Mesothelial cell of epicardium (in vitro differentiated cells): ENCODE measurements around the gene OSBPL5. TPM values are rescaled to one million over a fixed set of nuclear protein-coding genes. Genes with fewer than 3 reads are reported as not detected.
"Not testable (repeated sequence)": the region's sequence is repeated elsewhere in the genome, so short reads cannot be mapped to it uniquely, and the experiment has no call there.

Experiments used
- DNase-seq, 2 experiments: peaks; one replicate each; pipeline ENCODE4 v3.0.0; 2021; ENCODE audit warnings: low spot score in 2 of 2; ENCODE audit not compliant: unreplicated experiment in 2 of 2
- H3K27ac Mint-ChIP-seq: 2 replicates; pipeline ENCODE4 v1.8.0; 2021; ENCODE audit warnings: mixed read lengths
- H3K27me3 Mint-ChIP-seq: 2 replicates; pipeline ENCODE4 v1.8.0; 2021; ENCODE audit warnings: low read depth, mixed read lengths
- H3K36me3 Mint-ChIP-seq: 2 replicates; pipeline ENCODE4 v1.8.0; 2021; ENCODE audit warnings: mixed read lengths
- H3K4me1 Mint-ChIP-seq: 2 replicates; pipeline ENCODE4 v1.8.0; 2021; ENCODE audit warnings: mixed read lengths
- H3K4me3 Mint-ChIP-seq: 2 replicates; pipeline ENCODE4 v1.8.0; 2021; ENCODE audit warnings: mild to moderate bottlenecking, moderate library complexity, mixed read lengths
- H3K9me3 Mint-ChIP-seq: 2 replicates; pipeline ENCODE4 v1.8.0; 2021; ENCODE audit warnings: mixed read lengths
- CTCF ChIP-seq: fragments of 200-600 bp; sonication (generic); IDR thresholded peaks from one replicate; pipeline ENCODE4 v1.5.0; 2021; ENCODE audit warnings: antibody characterized with exemption; ENCODE audit not compliant: unreplicated experiment
- total RNA-seq: library from RNA; stranded (reverse); gene quantifications from 3 replicates; pipeline ENCODE4 v1.2.1, GENCODE V29; 2021

Gene OSBPL5
- total RNA-seq, 1 donor from 2014 or later: 37.1 TPM

DNA sequence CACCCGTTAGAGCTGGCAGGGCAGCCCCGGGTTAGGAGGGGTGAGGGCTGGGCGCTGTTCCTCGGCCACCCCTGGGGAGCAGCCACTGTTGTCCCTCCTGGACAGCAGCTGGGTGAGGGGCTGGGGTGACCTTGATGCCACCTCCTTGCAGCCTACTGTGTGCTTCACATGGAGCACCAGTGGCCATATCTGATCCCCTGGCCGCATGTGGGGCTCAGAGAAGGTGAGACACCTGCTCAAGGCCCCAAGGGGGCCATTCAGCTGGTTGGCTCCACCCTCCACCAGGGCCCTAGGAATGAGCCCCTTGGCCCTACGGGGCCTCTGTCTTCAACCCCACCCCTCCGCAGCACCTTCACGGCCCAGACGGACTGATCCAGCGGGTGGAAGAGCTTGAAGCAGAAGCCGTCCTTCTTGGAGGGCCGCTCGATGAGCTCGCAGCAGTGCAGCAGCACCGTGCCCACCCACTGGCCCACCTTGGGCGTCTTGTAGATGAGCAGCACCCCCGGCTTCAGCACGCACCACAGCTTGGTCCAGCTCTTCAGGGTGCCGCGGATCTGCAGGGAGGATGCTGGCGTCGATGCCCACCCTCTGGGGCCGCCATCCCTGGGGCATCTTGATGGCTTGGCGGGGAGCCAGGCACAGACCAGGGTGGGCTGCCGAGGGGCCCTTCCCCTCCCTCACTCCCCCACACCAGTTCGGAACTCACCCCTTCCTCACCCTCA, 44.9 kb downstream of the OSBPL5 start:
- H3K4me1 Mint-ChIP-seq: no peaks in the 10 kb centered on the region
- H3K4me3 Mint-ChIP-seq: no peak overlapping the region
- peaks cover 17% of the 10 kb centered on the region for H3K9me3 Mint-ChIP-seq
- H3K27ac Mint-ChIP-seq: no peak overlapping the region
- peak in 1 of 2 experiments; percentile 18 for DNase-seq
- no peak for TF ChIP-seq CTCF
- peaks cover 23% of the 10 kb centered on the region for H3K36me3 Mint-ChIP-seq
- no peaks in the 10 kb centered on the region for H3K27me3 Mint-ChIP-seq

- DNase-seq: no peak
- no peak for TF ChIP-seq CTCF
- Mint-ChIP-seq H3K36me3 (peaks cover 24% of the 10 kb centered on the region), H3K9me3 (peaks cover 23% of the 10 kb centered on the region), H3K4me3 (no peak overlapping the region), H3K27ac (no peak overlapping the region), H3K27me3 (no peaks in the 10 kb centered on the region), H3K4me1 (no peaks in the 10 kb centered on the region)
These were observed 45.8 kb downstream of the OSBPL5 start for GRCh38 chr11:3119141-3119821.

GRCh38 chr11:3115321-3115720, 49.8 kb downstream of the OSBPL5 start:
- DNase-seq: no peak
- no peak overlapping the region for H3K4me3 Mint-ChIP-seq
- peaks cover 57% of the 10 kb centered on the region for H3K36me3 Mint-ChIP-seq
- TF ChIP-seq CTCF: no peak
- H3K9me3 Mint-ChIP-seq: peaks cover 39% of the 10 kb centered on the region
- no peaks in the 10 kb centered on the region for H3K27me3 Mint-ChIP-seq
- H3K4me1 Mint-ChIP-seq: no peaks in the 10 kb centered on the region
- H3K27ac Mint-ChIP-seq: no peak overlapping the region

DNA sequence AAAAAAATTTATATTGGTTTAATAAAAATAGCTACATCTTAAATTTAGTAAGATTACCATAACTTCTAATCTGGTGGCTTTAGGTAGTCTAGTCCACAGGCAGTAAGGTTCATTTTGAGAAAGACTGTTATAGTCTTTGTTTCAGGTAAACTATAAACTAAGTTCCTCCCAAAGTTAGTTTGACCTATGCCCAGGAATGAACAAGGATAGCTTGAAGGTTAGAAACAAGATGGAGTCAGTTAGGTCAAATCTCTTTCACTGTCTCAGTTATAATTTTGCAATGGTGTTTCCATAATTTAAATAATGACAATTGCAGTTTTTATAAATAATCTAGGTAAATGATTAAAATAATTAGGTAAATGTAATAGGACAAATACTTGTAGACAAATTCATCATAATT, 51.4 kb downstream of the OSBPL5 start:
- Mint-ChIP-seq H3K9me3 (peaks cover 39% of the 10 kb centered on the region), H3K36me3 (peaks cover 64% of the 10 kb centered on the region)
- not testable (repeated sequence) for DNase-seq, H3K27ac Mint-ChIP-seq, H3K27me3 Mint-ChIP-seq, H3K4me1 Mint-ChIP-seq, H3K4me3 Mint-ChIP-seq

- Mint-ChIP-seq H3K36me3 (peaks cover 57% of the 10 kb centered on the region), H3K9me3 (peaks cover 28% of the 10 kb centered on the region), H3K4me3 (no peak overlapping the region), H3K4me1 (no peaks in the 10 kb centered on the region), H3K27me3 (no peaks in the 10 kb centered on the region), H3K27ac (no peak overlapping the region)
- DNase-seq: no peak
- no peak for TF ChIP-seq CTCF
These were observed 53.0 kb downstream of the OSBPL5 start for GRCh38 chr11:3111919-3112690.

- H3K27me3 Mint-ChIP-seq: no peaks in the 10 kb centered on the region
- peaks cover 56% of the 10 kb centered on the region for H3K36me3 Mint-ChIP-seq
- no peak overlapping the region for H3K27ac Mint-ChIP-seq
- H3K9me3 Mint-ChIP-seq: peaks cover 28% of the 10 kb centered on the region
- no peak for TF ChIP-seq CTCF
- H3K4me3 Mint-ChIP-seq: no peak overlapping the region
- no peak for DNase-seq
- H3K4me1 Mint-ChIP-seq: no peaks in the 10 kb centered on the region
These were observed 53.6 kb downstream of the OSBPL5 start for GRCh38 chr11:3111466-3111865.
